GM18511 (cell line): ENCODE results near the gene FBXL17.
"Not testable (repeated sequence)": the region's sequence is repeated elsewhere in the genome, so short reads cannot be mapped to it uniquely, and the experiment has no call there.

Experiments used
- ATAC-seq: cut with Tn5 transposase; IDR thresholded peaks from one replicate; pipeline ENCODE4 v1.9.1; 2021; ENCODE audit warnings: mild to moderate bottlenecking, moderate library complexity; ENCODE audit not compliant: unreplicated experiment

FBXL17 gene

DNA sequence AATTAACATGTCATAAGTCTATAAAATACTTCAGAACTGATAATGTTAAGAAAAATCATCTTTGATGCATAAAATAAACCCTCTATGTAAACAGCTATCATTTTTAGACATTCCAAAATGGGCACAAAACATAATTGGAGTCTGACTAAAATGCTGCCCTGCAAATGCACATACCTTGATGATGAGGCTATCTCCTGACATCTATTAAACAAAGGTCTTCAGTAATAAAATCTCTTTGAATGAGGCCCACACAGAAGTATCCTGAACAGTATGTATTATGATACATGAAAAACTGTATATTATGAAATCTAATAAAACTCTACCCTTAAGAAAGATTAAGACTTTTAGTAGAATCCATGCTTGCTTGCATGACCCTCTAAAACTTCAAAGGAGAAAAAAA is 66.1 kb downstream of the FBXL17 start:
- no peak for ATAC-seq

DNA sequence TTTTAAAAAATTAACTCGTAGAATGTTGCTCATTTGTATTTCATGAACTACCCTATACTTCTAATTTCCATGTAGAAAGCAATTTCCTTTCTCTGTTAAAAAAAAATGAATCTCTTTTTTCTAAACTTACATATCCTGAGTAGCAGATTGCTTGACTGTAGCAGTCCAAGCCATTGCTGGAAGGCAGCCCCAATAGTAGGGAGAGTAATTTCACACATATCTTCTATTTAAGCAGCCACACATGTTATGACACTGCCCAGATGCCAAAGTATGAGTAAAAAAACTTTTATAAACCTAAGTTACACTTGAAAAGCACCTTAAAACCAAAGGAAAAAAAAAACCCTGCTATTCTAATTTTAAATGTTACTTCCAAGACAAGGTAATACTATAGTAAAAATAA is 69.6 kb downstream of the FBXL17 start:
- no peak for ATAC-seq

DNA sequence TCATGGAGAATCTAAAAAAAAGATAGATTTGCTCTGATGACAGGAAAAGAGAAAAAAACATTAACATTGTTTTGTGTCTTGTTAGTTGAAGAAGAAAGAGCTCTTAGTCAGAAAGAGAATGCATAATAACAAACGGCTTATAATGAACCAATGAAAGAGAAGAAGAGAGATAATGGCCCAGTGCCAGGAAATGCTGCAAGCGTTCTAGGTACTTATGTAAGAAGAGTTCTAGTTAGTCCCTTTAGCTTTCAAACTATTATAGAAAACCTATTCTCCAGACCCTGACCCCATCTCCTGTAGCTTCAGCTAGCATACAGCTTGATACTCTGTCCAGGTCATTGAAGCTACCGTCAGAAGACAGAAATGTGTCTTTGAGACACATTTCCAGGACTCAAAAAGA is 70.2 kb downstream of the FBXL17 start:
- no peak for ATAC-seq

DNA sequence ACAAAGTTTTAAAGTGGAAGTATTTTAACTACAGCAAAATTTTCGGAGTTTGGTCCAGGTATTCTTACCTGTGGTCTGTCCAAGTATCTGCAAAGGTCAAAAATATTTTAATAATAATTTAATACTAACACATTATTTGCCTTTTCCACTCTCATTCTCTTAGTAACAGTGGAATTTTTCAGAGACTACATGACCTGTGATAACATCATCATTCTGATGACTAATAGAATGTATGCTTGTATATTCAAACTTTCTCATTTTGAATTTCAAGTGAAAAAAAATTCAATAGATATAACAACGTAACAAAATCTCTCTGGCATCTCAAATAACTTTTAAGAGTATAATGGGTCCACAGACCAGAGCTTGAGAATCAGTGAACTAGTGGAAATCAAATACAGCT is 78.3 kb downstream of the FBXL17 start:
- ATAC-seq: no peak

DNA sequence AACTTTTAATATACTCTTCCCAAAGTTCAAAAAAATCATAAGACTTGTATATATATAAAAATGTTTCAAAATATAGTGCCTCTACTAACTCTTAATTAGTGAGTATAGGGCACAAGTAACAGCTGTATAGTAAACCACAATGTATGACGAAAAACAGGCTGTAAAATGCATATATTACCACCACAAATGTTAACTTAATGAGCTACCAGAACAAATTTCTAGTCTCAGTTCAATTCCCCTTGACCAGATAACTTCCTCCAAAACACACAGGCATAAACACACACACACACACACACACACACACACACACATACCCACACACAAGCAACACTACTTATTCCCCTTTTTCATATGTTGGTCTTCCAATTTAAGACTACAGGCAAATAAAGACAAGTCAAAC is 78.8 kb downstream of the FBXL17 start:
- ATAC-seq: no peak

DNA sequence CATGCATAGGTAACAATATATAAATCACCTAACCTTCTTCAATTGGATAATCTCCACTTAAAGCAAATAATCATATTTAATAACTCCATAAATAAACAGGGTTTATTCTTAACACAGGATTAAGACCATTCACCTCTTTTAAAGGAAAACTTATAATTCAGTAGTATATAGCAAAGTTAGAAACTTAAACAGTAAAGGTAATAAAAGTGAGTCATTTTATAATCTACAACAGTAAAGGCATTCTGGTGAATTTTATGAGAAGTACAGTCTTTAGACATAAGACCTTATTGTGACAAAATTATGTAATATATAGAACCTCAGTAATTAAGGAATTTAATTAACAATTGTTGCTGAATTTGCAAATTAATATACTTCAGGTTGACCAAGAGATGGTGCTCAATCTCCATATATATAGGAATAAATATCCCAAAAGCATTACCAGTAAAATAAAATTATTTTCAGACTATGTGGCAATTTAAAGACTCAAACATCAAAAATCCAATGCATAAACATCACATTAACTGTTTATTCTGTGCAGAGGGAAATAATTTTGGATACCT is 84.8 kb downstream of the FBXL17 start:
- no peak for ATAC-seq

DNA sequence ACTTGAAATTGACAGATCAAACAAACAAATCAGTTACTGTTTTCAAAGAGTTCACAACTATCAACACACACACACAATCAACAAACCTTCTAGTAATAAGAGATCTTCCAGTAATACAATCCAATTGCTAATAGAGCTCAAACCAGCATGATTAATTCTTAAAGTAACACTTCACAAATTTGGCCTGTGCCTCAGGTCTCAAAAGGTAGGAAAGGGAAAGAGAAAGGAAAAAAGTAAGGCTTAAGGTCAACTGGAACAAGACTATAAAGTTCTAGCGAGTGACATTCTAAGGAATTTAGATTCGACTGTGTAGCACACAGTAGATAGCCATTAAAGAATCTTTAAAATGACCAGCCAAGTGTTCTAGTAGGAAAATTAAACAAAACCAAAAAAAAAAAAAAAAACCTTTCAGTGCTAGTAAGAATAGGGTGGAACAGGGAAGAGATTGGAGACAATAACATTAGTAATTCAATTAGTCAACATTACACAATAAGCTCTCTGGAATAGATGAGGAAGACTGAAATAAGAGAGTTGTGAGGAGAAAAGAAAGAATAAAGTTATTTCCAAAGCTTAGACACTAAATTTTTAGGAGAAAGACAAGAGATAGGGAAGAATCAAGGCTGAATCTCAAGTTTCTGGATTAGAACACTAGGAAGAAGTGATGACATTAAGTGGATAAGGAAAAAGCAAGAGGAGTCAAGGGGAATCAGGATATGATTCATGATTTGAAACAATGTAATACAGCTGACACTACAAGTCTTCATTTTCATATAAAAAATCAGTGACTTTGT is 86.1 kb downstream of the FBXL17 start:
- no peak for ATAC-seq

DNA sequence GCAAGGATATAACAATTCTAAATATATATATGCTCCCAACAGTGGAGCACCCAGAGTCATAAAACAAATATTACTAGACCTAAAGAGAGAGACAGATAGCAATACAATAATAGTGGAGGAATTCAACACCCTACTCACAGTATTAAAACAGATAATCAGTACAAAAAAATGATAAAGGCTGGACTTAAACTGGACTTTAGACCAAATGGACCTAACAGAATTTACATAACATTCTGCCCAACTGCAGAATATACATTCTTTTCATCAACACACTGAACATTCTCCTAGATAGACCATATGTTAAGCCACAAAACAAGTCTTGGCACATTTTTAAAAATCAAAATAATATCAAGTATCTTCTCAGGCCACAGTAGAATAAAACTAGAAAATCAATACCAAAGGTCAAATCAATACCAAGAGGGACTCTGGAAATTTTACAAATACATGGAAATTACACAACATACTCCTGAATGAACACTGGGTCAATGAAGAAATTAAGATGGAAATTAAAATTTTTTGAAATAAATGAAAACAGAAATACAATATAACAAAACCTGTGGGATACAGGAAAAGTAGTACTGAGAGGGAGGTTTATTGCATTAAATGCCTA is 100.8 kb downstream of the FBXL17 start:
- no peak for ATAC-seq

DNA sequence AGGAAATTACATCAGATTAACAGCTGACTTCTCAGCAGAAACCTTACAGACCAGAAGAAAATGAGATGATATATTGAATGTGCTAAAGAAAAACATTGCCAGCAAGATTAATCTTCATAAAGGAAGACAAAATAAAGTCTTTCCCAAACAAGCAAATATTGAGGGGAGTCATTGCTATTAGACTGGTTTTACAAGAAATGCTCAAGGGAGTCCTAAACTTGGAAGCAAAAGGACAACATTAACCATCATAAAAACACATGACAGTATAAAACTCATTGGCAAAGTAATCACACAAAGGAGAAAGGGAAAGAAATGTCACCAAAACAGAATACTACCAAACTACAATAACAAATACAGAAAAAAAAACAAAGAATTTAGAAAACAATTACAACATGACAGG is 101.7 kb downstream of the FBXL17 start:
- ATAC-seq: no peak

DNA sequence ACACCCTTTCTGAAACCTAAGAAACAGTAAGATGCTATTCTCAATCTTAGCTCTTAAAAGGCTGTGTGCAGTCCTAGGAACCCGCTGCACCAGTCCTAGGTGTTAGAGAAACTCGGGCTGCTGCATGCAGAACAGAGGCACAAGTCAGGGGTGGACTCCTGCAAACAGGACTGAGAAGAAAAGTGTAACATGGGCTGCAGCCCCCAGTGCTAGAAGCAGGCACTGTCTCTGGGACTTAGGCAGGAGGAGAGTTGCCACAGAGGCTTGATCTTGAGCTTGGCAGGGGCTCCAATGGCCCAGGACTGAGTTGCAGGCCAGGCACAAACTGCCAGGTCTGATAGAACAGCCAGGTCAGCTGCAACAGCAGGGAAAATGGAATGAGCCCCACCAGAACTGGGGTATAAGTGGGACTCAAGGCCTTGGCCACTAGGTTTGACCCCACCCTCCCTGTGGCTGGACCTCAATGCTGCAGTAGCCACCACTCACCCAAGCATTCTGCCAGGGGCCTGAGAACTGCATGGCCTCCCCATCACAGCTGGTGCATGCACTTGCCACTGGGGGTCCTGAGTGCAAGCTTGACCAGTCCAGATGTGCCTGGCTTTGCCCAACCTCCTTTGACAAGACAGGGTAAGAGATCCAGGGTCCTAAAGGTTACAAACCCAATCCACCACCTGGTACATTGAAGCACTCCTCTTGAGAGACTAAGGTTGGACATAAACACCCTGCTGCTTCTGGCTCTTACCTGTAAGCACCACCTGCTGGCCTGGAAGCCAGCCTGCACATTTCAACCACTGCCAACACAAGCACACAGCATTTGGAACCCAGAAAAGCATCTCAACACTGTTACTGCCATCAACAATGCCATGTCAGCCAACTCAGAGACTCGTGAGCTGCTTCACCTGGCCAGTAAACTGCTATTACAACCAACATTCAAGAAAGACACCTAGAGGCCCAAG is 103.3 kb downstream of the FBXL17 start:
- no peak for ATAC-seq

DNA sequence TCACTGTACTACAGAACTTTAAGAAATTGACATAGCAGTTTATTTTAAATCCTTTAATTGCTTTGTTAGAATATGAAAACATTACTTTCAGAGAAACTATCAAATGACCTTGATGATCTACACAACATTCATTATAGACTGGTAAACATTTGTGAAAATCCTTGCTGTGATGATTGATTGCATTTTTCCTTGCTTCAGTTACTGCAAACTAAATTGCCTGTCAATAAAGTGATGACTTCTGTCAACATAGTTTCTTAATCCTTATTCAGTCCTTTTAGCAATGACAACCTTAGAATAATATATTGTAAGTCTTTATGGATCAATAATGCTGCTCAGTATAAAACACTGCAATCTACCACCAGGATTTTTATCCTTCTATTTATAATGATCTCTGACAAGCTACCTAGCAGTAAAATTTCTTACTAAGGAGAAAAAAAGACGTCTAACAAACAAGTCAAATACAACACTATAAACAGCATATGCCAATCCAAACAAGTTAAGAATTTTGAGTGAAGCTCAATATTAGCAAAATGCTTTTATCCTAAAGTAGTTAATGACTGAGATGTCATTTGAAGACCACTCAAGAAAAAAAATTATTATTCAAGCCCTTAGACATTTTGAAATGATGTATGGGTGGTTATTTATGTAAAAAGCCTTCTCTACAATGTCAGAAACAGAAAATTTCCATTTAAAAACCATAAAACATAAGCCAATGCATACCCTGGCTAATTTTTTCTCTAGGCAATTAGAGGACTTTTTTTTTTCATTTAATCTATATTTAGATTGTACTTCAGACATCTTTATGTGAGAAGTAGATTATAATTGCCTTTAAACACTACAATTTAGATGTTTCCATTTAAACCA is 105.5 kb downstream of the FBXL17 start:
- ATAC-seq: no peak

DNA sequence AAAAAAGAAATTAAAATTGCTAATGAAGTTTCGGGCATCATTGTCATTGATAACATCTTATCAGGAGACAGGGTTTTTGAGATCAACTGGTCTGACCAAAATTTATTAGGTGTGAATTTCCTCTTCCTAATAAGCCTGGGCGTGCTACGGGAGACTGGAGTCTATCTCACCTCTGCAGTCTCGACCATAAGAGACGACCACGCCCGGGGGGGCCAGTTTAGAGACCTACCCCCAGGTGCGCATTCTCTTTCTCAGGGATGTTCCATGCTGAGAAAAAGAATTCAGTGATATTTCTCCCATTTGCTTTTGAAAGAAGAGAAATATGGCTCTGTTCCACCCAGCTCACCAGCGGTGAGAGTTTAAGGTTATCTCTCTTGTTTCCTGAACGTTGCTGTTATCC is 107.8 kb downstream of the FBXL17 start:
- ATAC-seq: not testable (repeated sequence)

DNA sequence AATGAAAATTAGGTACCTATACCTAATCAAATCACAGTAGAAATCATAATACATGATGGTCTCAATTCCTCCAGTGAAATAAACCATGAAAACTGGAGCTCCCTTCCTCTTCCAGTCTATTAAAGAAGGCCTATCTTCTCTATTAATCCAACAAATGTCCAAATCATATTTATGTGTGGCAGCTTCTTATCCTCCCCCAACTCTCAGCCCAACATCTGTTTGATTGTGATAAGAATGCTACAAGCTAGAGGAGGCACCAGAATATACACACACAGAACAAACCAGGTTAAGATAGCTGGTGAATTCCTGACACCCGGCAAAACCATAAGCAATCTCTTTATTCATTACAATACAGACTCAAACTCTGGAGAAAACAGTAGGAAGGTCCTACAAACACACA is 110.8 kb downstream of the FBXL17 start:
- ATAC-seq: no peak

DNA sequence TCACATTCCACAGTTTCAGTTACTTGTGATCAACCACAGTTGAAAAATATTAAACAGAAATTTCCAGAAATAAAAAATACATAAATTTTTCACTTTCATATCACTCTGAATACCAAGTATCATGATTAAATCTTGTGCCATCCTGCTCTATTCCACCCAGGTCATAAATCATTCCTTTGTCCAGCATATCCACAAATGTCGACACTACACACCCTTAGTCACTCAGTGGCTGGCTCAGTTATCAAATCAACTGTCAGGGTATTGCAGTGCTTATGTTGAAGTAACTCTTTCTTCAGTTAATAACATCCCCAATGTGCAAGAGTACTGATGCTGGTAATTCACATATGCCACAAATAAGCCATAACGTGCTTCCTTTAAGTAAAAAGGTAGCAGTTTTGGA is 115.7 kb downstream of the FBXL17 start:
- no peak for ATAC-seq

DNA sequence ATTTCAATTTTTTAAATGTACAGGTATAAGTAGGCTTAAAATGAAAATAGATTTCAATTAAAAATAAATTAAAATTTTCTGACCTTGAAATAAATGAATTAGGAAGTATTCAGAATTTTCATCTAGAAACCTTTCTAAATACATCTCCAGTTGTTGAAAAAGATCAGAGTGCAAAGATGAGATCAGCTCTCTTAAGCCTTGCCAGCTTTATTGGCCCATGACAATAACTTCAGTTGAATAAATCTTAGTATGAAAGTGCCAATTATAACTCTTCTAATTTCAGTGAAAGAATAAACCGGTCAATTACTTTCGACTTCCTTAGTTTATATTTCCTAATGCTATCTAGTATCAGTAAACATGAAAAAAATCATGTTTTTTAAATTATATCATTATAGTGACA is 117.4 kb downstream of the FBXL17 start:
- no peak for ATAC-seq

DNA sequence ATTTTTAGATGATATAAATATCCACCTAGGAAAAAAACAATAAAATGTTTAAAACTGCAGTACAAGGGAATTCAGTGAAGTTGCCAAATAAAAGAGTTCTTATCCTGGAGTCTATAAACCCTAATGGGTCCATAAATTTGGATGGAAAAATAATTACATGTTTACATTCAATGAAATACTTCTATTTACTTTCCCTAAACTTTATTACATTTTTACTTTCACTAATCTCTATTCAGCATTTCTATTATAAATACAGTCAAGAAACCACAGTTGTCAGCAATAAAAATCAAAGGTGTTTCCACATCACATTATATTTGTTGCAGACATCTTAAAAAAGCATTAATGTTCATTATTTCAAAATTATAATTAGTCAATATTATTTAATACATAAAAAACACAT is 118.6 kb downstream of the FBXL17 start:
- no peak for ATAC-seq

DNA sequence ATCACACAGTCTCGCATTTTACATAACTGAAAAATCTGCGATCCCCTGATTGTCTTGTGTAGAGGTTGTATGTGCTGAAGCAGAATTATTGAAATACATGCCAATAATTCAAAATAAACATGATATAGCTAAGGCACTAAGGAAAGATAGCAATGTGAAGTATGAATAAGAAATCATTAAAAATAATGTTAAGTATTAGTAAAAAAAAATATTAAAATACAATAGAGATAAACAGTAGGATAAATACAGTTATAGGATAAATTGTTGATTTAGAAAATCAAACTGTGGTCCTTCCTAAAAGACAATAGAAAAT is 121.1 kb downstream of the FBXL17 start:
- no peak for ATAC-seq

DNA sequence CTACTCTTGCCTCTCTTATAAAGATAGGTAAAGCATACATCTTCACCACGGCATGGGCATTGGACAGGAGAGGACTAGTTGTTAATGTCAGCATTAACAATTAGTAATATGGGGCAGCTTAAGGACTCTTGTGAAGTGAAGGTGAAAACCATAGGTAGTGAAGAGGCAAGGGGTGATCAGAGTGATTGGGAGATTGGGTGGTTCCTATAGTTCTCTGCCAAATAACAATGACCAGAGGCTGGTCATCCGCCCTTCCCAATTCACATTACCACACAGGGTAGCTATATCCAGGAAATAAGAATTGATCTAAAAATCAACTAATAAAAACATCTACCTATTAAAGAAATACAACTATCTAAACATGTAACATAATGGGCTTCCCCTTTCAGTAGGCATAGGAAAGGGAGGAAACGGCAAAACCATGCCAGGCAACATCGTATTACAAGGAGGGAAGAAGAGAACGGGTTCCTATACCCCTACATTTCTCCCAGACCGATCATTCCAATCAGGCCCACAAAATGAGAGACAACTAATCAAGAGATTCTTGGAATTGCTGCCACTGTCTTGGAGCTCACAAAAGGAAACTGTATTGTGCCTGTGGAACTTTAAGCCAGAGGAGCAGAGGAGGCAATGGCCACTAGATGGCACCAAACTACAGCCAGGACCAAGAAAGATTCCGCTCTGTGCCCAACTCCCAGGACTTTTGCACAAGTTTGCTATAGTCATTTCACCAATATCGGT is 121.6 kb downstream of the FBXL17 start:
- ATAC-seq: peak; percentile 92

DNA sequence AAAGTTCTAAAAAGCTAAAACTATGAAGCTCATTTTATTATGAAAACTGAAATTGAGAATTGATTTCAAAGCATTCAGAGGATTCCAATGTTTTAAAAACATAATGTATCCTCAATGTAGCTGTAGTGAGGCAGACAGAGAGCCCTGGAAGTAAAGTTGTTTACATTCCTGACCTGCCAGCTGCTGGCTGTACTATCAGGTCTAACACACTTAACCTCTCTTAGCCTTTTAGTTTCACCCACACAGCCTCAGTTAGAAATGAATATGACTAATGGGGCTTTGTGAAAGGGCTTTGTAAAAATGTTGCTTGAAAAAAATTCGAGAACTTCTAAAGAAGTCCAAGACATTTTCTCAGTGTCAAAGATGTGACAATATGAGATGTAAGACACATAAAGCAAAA is 122.6 kb downstream of the FBXL17 start:
- ATAC-seq: peak; percentile 39

DNA sequence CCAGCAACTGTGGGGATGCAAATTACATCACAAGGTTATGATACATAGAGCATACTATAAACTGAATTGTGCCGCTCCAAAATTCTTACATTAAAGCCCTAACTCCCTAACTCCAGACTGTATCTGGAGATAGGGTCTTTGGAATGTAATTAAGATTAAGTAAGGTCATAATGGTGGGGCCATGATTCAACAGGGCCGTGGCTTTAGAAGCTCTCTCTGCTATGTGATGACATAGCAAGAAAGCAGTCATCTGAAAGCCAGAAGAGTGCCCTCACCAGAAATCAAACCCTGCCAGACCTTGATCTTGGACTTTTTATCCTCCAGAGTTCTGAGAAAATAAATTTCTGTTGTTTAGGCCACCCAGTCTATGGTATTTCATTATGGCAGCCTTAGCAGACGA is 123.9 kb downstream of the FBXL17 start:
- ATAC-seq: no peak
